Testis (tissue), 3 donors: Measurements from ENCODE around the gene PSMD12. TPM values are rescaled to one million over a fixed set of nuclear protein-coding genes. Genes with fewer than 3 reads are reported as not detected.

Source experiments
- DNase-seq: peaks from one replicate; pipeline ENCODE4 v3.0.0-alpha.2; 2019
- H3K27ac ChIP-seq, 2 donors: fragments of 200-600 bp; sonication (generic); one replicate each; pipeline ENCODE4 v1.5.1; 2019
- H3K27me3 ChIP-seq: fragments of 200-600 bp; sonication (generic); one replicate; pipeline ENCODE4 v1.5.1; 2019
- H3K36me3 ChIP-seq: fragments of 200-600 bp; sonication (generic); one replicate; pipeline ENCODE4 v1.5.1; 2017; ENCODE audit warnings: low read depth; ENCODE audit errors: missing control alignments
- H3K4me1 ChIP-seq: fragments of 200-600 bp; sonication (generic); one replicate; pipeline ENCODE4 v1.5.1; 2019
- H3K4me3 ChIP-seq, 2 donors: fragments of 200-600 bp; sonication (generic); one replicate each; pipeline ENCODE4 v1.5.1; 2017 to 2019
- H3K9me3 ChIP-seq: fragments of 200-600 bp; sonication (generic); one replicate; pipeline ENCODE4 v1.5.1; 2017
- POLR2A ChIP-seq: fragments of 450-650 bp; IDR thresholded peaks from one replicate; pipeline ENCODE4 v1.6.1; 2017; ENCODE audit warnings: antibody characterized with exemption, mild to moderate bottlenecking, moderate library complexity
- WGBS, 2 donors: methylation state at CpG; one replicate each; pipeline ENCODE4 v1.1.5; 2018; 5-methylcytosine and 5-hydroxymethylcytosine counted together
- intact Hi-C: fragments of 100-400 bp; cut with DNase I; formaldehyde crosslinking; loops from one replicate; pipeline ENCODE4 v1.15.1; 2023; ENCODE audit warnings: low total_unique reads
- polyA plus RNA-seq: library from polyadenylated mRNA; stranded (reverse); fragments of 350-450 nt; fragmentation: Illumina TruSeq; extraction: RNeasy Lipid Tissue Mini Kit (QIAGEN cat#74804); gene quantifications from one replicate; pipeline ENCODE4 v1.2.3, GENCODE V29; 2014; ENCODE audit warnings: low read depth, low replicate concordance; ENCODE audit not compliant: insufficient read depth
- total RNA-seq, 2 donors: library from RNA; depleted of rRNA; stranded (reverse); fragments of >200 nt; gene quantifications; one replicate each; pipeline ENCODE4 v1.2.3, GENCODE V29; 2016
- TF ChIP-seq, protein P1 (sequence below), 3 experiments: fragments of 450-650 bp in 2 of 3; fragments of 200-600 bp in 1 of 3; sonication (generic) in 1 of 3; IDR thresholded peaks; one replicate each; pipeline ENCODE4 v1.5.1; 2016 to 2019; ENCODE audit warnings: antibody characterized with exemption in 3 of 3, mild to moderate bottlenecking in 2 of 3, moderate library complexity in 1 of 3

PSMD12 gene
- total and polyA plus RNA-seq, 3 donors from 2014 or later, result 32.8 to 71.2 (median 46.3) TPM

DNA sequence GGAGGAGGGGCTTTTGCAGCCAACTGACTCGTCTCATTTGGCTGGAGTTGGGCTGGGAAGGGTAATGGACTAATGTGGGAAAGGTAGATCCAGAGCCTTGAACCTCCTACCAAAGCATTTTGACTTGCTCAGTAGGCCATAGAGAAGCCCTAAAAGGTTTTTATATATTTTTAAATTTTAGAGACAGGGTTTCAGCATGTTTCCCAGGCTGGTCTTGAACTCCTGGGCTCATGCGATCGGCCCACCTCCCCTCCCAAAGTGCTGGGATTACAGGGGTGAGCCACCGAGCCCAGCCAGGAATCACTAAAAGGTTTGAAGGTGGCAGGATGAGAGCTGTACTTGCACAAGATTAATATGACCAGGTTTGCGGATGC lies 8.7 kb upstream of the PSMD12 start:
- H3K36me3 ChIP-seq, result no peaks in the 10 kb centered on the region
- TF ChIP-seq, protein P1, sequence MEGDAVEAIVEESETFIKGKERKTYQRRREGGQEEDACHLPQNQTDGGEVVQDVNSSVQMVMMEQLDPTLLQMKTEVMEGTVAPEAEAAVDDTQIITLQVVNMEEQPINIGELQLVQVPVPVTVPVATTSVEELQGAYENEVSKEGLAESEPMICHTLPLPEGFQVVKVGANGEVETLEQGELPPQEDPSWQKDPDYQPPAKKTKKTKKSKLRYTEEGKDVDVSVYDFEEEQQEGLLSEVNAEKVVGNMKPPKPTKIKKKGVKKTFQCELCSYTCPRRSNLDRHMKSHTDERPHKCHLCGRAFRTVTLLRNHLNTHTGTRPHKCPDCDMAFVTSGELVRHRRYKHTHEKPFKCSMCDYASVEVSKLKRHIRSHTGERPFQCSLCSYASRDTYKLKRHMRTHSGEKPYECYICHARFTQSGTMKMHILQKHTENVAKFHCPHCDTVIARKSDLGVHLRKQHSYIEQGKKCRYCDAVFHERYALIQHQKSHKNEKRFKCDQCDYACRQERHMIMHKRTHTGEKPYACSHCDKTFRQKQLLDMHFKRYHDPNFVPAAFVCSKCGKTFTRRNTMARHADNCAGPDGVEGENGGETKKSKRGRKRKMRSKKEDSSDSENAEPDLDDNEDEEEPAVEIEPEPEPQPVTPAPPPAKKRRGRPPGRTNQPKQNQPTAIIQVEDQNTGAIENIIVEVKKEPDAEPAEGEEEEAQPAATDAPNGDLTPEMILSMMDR (IDR thresholded peaks at IDR 0.05), result no peak
- TF ChIP-seq POLR2A, result no peak
- no peaks in the 10 kb centered on the region for H3K9me3 ChIP-seq
- intact Hi-C loops, result loop anchor here (5.0 to 10.0 kb wide), 3 partner anchors 100 to 317 kb away; no protein-coding TSS in a partner anchor
- H3K4me3 ChIP-seq, result no peak overlapping the region
- 75 to 78% methylated on average over 5 of the region's 5 CpGs for WGBS, 2 donors
- H3K4me1 ChIP-seq, result peaks cover 10% of the 10 kb centered on the region
- DNase-seq, result no peak
- H3K27ac ChIP-seq, result no peak overlapping the region
- no peaks in the 10 kb centered on the region for H3K27me3 ChIP-seq

GRCh38 chr17:67374329-67375053 lies 8.1 kb upstream of the PSMD12 start:
- no peak for TF ChIP-seq POLR2A
- TF ChIP-seq, protein P1 (IDR thresholded peaks at IDR 0.05), result peak; percentile 51 to 75 (median 73)
- H3K27ac ChIP-seq, result no peak overlapping the region
- no peaks in the 10 kb centered on the region for H3K36me3 ChIP-seq
- intact Hi-C loops, result loop anchor here (5.0 to 10.0 kb wide), 3 partner anchors 100 to 318 kb away; no protein-coding TSS in a partner anchor
- H3K4me3 ChIP-seq, result no peak overlapping the region
- WGBS, 2 donors, result 30 to 34% methylated on average over 12 of the region's 12 CpGs
- no peaks in the 10 kb centered on the region for H3K9me3 ChIP-seq
- DNase-seq, result peak; percentile 95
- peaks cover 10% of the 10 kb centered on the region for H3K4me1 ChIP-seq
- no peaks in the 10 kb centered on the region for H3K27me3 ChIP-seq

DNA sequence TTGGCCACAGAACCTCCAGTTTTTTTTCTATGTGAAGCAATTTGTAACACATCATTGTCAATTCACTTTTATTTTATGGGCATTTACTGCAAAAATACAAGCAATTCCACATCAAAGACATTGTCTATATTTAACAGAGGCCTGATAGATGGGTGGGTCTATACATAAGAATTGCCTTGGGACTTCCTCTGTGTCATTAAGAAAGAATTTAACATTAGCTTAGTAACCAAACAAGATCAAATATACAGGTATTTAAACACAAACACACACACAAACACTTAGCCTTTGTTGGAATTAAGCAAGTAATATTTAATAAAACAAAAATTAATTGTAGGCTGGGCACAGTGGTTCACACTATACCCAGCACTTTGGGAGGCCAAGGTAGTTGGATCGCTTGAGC lies 6.4 kb upstream of the PSMD12 start:
- peaks cover 7% of the 10 kb centered on the region for H3K4me1 ChIP-seq
- no peaks in the 10 kb centered on the region for H3K27me3 ChIP-seq
- H3K36me3 ChIP-seq, result no peaks in the 10 kb centered on the region
- H3K9me3 ChIP-seq, result no peaks in the 10 kb centered on the region
- no peak overlapping the region for H3K4me3 ChIP-seq
- H3K27ac ChIP-seq, result no peak overlapping the region
- intact Hi-C loops, result loop anchor here (10.0 kb wide), 2 partner anchors 102 to 232 kb away; no protein-coding TSS in a partner anchor
- 86 to 89% methylated on average over 1 of the region's 1 CpG for WGBS, 2 donors
- TF ChIP-seq POLR2A, result no peak
- TF ChIP-seq, protein P1 (IDR thresholded peaks at IDR 0.05), result no peak
- DNase-seq, result no peak

DNA sequence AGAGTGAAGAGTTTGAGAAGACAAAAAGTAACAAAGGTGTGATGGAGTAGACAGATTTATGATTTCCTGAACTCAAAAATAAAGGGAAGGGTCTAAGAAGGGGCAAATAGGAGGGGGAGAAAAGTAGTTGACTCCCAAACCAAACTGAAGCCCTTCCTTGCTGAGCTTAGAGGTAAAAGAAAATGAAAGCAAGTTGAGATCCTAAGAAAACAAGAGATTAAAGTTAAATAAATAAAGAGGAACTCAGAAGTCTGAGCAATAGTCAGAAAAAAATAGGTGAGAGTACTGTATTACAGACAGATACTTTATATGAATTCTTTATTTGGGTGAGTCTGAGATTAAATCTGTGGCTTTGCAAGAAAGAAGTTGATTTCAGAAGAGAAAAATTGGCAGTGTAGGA lies 3.3 kb upstream of the PSMD12 start:
- H3K27me3 ChIP-seq, result no peaks in the 10 kb centered on the region
- intact Hi-C loops, result loop anchor here (10.0 kb wide), 2 partner anchors 105 to 235 kb away; no protein-coding TSS in a partner anchor
- H3K4me1 ChIP-seq, result peaks cover 7% of the 10 kb centered on the region
- H3K9me3 ChIP-seq, result no peaks in the 10 kb centered on the region
- no peak overlapping the region for H3K4me3 ChIP-seq
- TF ChIP-seq POLR2A, result no peak
- TF ChIP-seq, protein P1 (IDR thresholded peaks at IDR 0.05), result no peak
- no peaks in the 10 kb centered on the region for H3K36me3 ChIP-seq
- DNase-seq, result no peak
- H3K27ac ChIP-seq, result no peak overlapping the region
